GM12801 (cell line): ENCODE measurements around the gene MALT1.

Experiments used
- TF ChIP-seq, protein P1 (sequence below): IDR thresholded peaks from one replicate; pipeline ENCODE4 v1.5.1; 2011; ENCODE audit warnings: control low read depth; ENCODE audit not compliant: insufficient read length; ENCODE audit errors: extremely low read depth

MALT1 gene

DNA sequence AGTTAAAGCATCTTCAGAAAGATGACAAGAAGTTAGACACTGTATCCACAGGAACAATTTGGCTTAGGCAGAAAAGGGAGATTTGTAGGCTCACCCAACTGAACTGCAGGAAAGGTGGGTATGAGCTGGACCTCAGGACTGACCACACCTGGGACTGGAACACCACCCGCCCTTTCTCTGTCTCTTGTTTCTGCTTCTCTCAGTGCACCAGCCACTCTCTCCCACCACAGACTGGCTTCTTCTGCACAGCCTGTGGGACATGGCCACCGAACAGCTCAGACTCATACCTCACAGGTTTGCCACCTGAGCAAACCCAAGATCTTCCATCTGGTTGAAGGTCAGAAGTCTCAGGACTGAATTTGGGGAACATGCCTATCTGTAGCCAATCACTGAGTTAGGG lies 14.2 kb upstream of the MALT1 start:
- TF ChIP-seq, protein P1, sequence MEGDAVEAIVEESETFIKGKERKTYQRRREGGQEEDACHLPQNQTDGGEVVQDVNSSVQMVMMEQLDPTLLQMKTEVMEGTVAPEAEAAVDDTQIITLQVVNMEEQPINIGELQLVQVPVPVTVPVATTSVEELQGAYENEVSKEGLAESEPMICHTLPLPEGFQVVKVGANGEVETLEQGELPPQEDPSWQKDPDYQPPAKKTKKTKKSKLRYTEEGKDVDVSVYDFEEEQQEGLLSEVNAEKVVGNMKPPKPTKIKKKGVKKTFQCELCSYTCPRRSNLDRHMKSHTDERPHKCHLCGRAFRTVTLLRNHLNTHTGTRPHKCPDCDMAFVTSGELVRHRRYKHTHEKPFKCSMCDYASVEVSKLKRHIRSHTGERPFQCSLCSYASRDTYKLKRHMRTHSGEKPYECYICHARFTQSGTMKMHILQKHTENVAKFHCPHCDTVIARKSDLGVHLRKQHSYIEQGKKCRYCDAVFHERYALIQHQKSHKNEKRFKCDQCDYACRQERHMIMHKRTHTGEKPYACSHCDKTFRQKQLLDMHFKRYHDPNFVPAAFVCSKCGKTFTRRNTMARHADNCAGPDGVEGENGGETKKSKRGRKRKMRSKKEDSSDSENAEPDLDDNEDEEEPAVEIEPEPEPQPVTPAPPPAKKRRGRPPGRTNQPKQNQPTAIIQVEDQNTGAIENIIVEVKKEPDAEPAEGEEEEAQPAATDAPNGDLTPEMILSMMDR = no peak

DNA sequence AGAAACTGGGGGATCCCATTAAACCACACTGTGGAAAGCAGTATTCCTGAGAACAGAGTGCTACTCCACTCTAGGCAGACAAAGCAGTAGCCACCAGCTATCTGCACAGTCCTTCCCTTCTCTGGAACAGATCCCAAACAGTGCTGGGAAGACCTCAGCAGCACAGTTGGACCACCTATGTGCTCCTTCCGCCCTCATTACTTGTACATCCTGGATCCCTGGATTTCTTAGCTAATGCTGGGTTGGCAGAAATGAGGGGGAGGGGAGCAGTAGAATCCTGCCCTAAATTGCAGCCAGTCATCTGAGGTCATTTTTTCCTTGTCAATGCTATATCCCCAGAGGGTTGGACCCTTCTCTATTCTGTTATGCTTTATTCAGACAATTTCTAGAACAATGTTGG lies 13.8 kb upstream of the MALT1 start:
- TF ChIP-seq, protein P1 = no peak

DNA sequence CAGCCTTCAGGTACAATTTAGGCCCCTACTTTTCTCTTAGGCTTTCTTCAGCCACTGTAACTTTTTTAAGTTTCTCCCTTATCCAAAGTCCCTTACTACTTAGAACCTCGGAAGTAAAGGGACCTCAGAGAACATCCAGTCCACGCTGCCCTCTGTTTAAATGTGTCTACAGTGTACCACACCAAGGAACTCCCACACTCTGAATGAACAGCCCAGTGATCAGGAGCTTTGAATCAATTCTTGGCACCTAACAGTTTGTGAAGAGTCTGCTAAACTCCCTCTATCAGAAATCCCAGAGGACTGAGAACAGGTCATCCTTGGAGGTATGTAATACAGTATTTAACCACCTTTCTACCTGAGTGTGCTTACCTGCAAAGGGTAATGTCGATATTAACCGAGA lies 11.6 kb upstream of the MALT1 start:
- TF ChIP-seq, protein P1 = no peak

DNA sequence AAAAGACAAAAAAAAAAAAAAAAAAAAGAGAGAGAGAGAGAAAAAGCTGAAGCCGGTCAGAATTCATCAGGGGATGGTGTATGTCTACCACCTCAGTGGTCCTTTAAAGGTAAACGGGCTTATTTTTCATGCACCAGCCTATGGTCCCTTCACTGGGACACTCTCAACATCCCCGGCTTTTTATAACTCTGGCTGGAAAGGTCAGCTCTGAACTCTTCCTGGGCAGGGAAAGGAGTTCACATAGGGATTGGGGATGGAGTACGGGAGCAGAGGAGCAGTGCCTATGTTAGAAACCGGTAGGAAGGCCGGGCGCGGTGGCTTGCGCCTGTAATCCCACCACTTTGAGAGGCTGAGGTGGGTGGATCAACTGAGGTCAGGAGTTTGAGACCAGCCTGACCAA lies 10.3 kb upstream of the MALT1 start:
- TF ChIP-seq, protein P1 = no peak

DNA sequence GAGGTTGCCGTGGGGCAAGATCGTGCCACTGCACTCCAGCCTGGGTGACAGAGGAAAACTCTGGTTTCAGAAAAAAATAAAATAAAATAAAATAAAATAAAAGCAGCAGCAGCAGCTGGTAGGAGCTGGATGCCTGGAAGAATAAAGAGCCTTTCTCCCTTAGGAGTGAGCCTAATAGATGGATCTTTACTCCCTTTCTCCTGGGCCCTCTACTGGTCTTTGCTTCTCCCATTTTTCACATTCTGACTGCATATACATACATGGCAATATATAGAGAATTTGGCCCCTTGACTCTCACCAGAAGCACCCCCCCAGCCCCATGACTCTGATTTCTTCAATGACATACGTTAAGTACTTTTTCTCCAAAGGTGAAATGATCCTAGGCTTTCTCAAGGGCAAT lies 9.8 kb upstream of the MALT1 start:
- TF ChIP-seq, protein P1 = no peak

DNA sequence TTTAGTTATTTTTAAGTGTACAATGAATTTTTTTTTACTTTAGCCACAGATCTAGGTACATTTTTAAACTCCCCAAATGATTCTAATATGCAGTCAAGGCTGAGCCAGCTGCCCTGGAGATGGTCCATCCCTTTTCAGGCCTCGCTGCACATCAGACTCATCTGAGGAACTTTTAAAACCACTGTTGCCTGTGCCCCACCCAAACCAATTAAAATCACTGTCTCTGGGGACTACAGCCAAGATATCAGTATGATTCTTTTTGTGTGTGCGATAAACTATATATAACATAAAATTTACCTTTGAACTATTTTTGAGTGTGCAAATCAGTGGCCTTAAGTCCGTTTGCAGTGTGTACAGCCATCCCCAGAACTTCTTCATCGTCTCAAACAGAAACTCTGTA lies 9.1 kb upstream of the MALT1 start:
- TF ChIP-seq, protein P1 = no peak

DNA sequence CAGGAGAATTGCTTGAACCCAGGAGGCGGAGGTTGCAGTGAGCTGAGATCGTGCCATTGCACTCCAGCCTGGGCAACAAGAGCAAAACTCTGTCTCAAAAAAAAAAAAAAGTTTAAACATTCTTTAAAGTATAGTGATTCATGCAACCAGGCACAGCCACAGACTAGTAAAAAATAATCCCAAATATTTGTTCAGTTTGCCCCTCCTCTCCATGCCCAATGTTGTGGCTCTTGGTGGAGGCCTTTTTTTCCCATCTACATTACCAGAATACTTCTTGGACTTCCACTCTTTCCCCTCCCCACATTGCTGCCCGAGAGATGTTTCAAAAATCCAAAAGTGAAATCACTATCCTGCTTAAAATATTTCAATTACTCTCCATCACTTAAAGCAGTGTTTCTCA lies 5.1 kb upstream of the MALT1 start:
- TF ChIP-seq, protein P1 = no peak

DNA sequence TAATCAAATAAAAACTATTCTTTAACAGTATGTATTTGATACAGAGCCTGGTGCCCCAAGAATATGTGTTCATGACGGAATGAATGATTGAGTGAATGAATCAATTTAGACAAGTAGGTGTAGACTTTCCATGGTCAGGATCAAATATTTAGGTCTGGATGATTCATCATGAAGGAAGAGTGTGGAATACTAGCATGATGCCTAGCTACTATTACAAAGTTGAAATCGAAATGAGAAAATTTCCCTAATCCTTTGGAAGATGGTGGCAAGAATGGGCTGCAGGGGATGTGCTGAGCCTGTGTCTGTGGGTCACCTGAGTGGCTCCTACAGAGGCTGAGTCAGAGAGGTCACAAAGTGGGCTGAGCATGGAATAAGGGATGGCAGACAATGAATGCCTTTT lies 3.1 kb upstream of the MALT1 start:
- TF ChIP-seq, protein P1 = no peak
